Limb (tissue), 2 donors: ENCODE results near the gene AGAP1.
A peak's percentile ranks its signal among the peaks of the same experiment; 100 is the strongest.
"Not testable (repeated sequence)": the region's sequence is repeated elsewhere in the genome, so short reads cannot be mapped to it uniquely, and the experiment has no call there.

ENCODE experiments used
- DNase-seq, 2 donors: peaks; one replicate each; pipeline ENCODE4 v3.0.0-alpha.2; 2016; ENCODE audit errors: extremely low spot score in 2 of 2

AGAP1 gene

GRCh38 chr2:235591231-235591730, 97.4 kb downstream of the AGAP1 start:
- DNase-seq = no peak

- peak in 1 of 2 donors; percentile 54 for DNase-seq
Observed at GRCh38 chr2:235591921-235592320, 98.1 kb downstream of the AGAP1 start.

- no peak for DNase-seq
Observed at GRCh38 chr2:235592430-235592829, 98.6 kb downstream of the AGAP1 start.

- no peak for DNase-seq
Observed at GRCh38 chr2:235592836-235593235, 99.0 kb downstream of the AGAP1 start.

- peak in 1 of 2 donors; percentile 95 for DNase-seq
Observed at GRCh38 chr2:235594041-235594440, 100.2 kb downstream of the AGAP1 start.

GRCh38 chr2:235594964-235595363, 101.1 kb downstream of the AGAP1 start:
- DNase-seq = no peak

GRCh38 chr2:235595422-235596010, 101.7 kb downstream of the AGAP1 start:
- DNase-seq = peak; percentile 72 to 84

GRCh38 chr2:235596272-235596671, 102.4 kb downstream of the AGAP1 start:
- no peak for DNase-seq

GRCh38 chr2:235597081-235597615, 103.3 kb downstream of the AGAP1 start:
- DNase-seq = no peak

GRCh38 chr2:235598026-235598425, 104.2 kb downstream of the AGAP1 start:
- DNase-seq = no peak

GRCh38 chr2:235598532-235599531, 105.0 kb downstream of the AGAP1 start:
- no peak for DNase-seq

- no peak for DNase-seq
Observed at GRCh38 chr2:235599596-235600338, 105.9 kb downstream of the AGAP1 start.

GRCh38 chr2:235600406-235600805, 106.6 kb downstream of the AGAP1 start:
- no peak for DNase-seq

GRCh38 chr2:235600926-235601325, 107.1 kb downstream of the AGAP1 start:
- no peak for DNase-seq

- DNase-seq = no peak
Observed at GRCh38 chr2:235601960-235602704, 108.3 kb downstream of the AGAP1 start.

- DNase-seq = not testable (repeated sequence)
Observed at GRCh38 chr2:235602971-235603370, 109.1 kb downstream of the AGAP1 start.

GRCh38 chr2:235603659-235604058, 109.8 kb downstream of the AGAP1 start:
- DNase-seq = no peak

GRCh38 chr2:235605312-235606003, 111.6 kb downstream of the AGAP1 start:
- DNase-seq = peak; percentile 79 to 89

GRCh38 chr2:235606004-235606715, 112.3 kb downstream of the AGAP1 start:
- DNase-seq = no peak
